ENCODE measurements around the gene VCX2.
"Not testable (repeated sequence)": the region's sequence is repeated elsewhere in the genome, so short reads cannot be mapped to it uniquely, and the experiment has no call there.

Gene VCX2

DNA sequence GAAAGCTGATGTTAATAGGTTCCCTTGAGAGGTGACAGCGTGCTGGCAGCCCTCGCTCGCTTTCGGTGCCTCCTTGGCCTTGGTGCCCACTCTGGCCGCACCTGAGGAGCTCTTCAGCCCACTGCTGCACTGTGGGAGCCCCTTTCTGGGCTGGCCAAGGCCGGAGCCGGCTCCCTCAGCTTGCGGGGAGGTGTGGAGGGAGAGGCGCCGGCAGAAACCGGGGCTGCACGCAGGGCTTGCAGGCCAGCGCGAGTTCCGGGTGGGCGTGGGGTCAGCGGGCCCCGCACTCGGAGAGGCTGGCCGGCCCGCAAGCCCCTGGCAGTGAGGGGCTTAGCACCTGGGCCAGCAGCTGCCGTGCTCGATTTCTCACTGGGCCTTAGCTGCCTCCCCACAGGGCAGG, 49.7 kb downstream of the VCX2 start:
- not testable (repeated sequence) for DNase-seq
